ENCODE measurements around the gene LRP8.

DNA sequence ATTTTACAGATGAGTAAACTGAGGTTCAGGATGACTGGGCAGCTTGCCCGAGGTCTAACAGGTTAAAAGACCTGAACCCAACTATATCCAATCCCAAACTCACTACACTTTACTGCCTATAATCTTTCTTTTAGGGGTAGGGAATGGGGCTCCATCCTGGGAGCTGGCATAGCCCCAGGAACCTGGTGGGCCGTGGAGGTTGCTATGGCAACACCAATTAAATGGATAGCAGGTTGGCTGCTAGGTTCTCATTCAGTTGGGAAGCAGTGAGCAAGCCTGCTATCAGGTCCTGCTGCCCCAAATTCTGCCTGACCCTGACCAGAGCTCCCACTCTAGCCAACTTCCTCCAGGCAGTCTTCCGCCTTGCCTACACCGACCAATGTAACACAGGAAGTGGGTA, 40.9 kb downstream of the LRP8 start:
- TF ChIP-seq CTCF (IDR thresholded peaks at IDR 0.05) (no peak), EZH2 (IDR thresholded peaks at IDR 0.05) (no peak), EZH2phosphoT487 (IDR thresholded peaks at IDR 0.05) (no peak)
